ENCODE data around the gene EIF4ENIF1. TPM values are rescaled to one million over a fixed set of nuclear protein-coding genes. Genes with fewer than 3 reads are reported as not detected.

The EIF4ENIF1 gene
- total RNA-seq, 1 experiment from 2014 or later: 36.3 TPM

DNA sequence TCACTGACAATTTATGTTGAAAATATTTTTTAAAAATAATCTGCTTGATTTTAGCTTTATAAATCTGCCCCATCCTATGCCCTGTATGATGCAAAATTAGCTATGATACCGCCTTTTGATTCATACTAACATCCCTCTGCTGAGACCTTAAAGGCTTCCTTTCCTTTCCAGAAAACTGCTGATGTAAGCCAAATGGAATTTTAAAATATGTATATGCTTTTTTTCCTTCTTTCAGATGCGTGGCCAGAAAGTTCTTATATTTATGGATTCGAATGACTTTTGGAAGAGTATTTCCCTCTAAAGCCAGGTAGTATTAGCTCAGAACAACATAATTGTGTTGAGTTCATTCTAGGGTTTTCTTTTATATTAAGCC is 41.2 kb upstream of the EIF4ENIF1 start:
- no peak overlapping the region for H3K56ac ChIP-seq (ENCODE audit: insufficient read length, low read depth, low read length)
- no peak overlapping the region for H3K4ac ChIP-seq (ENCODE audit: low read depth, low read length)
- H3T11ph ChIP-seq (ENCODE audit: low read length): no peak overlapping the region
- H2BK5ac ChIP-seq (ENCODE audit: insufficient read length, low read length): no peak overlapping the region
- H3K4me1 Mint-ChIP-seq: no peaks in the 10 kb centered on the region
- H3K27me3 ChIP-seq (ENCODE audit: insufficient read depth, low read length): no peaks in the 10 kb centered on the region
- H2AK5ac ChIP-seq (ENCODE audit: insufficient read length, low read length): no peak overlapping the region
- DNase-seq: no peak
- WGBS (ENCODE audit: extremely low coverage, insufficient read length, low lambda C conversion rate): no CpG with 5 or more reads among the region's 3 CpGs
- H4K5ac ChIP-seq (ENCODE audit: insufficient read length, low read depth, low read length): no peak overlapping the region
- no peak overlapping the region for H2BK20ac ChIP-seq (ENCODE audit: low read depth, low read length, poor library complexity, severe bottlenecking)
- no peak overlapping the region for H2AFZ ChIP-seq (ENCODE audit: low read length)
- no peak overlapping the region for H2BK15ac ChIP-seq (ENCODE audit: low read depth, low read length)
- H4K8ac ChIP-seq (replicated peaks; ENCODE audit: insufficient read length, low read depth, low read length): no peak overlapping the region
- no peak overlapping the region for H3K18ac ChIP-seq (ENCODE audit: insufficient read length, low read depth, low read length)
- no peaks in the 10 kb centered on the region for H3K79me1 ChIP-seq (ENCODE audit: insufficient read depth, low read depth, low read length, poor library complexity, severe bottlenecking)
- no peak overlapping the region for H3K23ac ChIP-seq (ENCODE audit: insufficient read length, low read depth, low read length)
- H3K14ac ChIP-seq (ENCODE audit: insufficient read depth, low read length): no peak overlapping the region
- no peak overlapping the region for H3K27ac Mint-ChIP-seq
- no peak overlapping the region for H3K4me3 Mint-ChIP-seq
- H3K9me3 Mint-ChIP-seq: no peaks in the 10 kb centered on the region; a peak in 1 of 5 replicates
- TF ChIP-seq, protein P1, sequence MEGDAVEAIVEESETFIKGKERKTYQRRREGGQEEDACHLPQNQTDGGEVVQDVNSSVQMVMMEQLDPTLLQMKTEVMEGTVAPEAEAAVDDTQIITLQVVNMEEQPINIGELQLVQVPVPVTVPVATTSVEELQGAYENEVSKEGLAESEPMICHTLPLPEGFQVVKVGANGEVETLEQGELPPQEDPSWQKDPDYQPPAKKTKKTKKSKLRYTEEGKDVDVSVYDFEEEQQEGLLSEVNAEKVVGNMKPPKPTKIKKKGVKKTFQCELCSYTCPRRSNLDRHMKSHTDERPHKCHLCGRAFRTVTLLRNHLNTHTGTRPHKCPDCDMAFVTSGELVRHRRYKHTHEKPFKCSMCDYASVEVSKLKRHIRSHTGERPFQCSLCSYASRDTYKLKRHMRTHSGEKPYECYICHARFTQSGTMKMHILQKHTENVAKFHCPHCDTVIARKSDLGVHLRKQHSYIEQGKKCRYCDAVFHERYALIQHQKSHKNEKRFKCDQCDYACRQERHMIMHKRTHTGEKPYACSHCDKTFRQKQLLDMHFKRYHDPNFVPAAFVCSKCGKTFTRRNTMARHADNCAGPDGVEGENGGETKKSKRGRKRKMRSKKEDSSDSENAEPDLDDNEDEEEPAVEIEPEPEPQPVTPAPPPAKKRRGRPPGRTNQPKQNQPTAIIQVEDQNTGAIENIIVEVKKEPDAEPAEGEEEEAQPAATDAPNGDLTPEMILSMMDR (conservative IDR thresholded peaks at IDR 0.05): no peak
- peaks cover 0 to 10% (median 0%) of the 10 kb centered on the region in 3 experiments; a peak in 5 of 7 replicates for H3K36me3 Mint-ChIP-seq (ENCODE audit: insufficient read depth in 1 of 3, low read depth in 3 of 3)
- H4K20me1 ChIP-seq (ENCODE audit: control insufficient read depth, insufficient read depth, insufficient read length): no peaks in the 10 kb centered on the region
- H3K27me3 Mint-ChIP-seq (ENCODE audit: low read depth): no peaks in the 10 kb centered on the region
- no peaks in the 10 kb centered on the region for H3K9me3 ChIP-seq (ENCODE audit: control insufficient read depth, low read depth, low read length)
- H3K4me1 ChIP-seq (ENCODE audit: insufficient read depth, low read length): no peaks in the 10 kb centered on the region
- H3K79me2 ChIP-seq (ENCODE audit: insufficient read depth, low read length): no peaks in the 10 kb centered on the region
- no peak overlapping the region for H3K4me2 ChIP-seq (ENCODE audit: insufficient read depth, insufficient read length, low read length)
- H3K23me2 ChIP-seq (ENCODE audit: insufficient read length, low read depth, low read length, poor library complexity, severe bottlenecking): no peaks in the 10 kb centered on the region
- no peak overlapping the region for H2BK12ac ChIP-seq (ENCODE audit: insufficient read length, low read depth, low read length)
- no peak overlapping the region for H4K91ac ChIP-seq (ENCODE audit: insufficient read length, low read depth, low read length)
- no peak overlapping the region for H2BK120ac ChIP-seq (ENCODE audit: low read depth, low read length, poor library complexity, severe bottlenecking)
- H3K27ac ChIP-seq (ENCODE audit: insufficient read length, low read depth, low read length): no peak overlapping the region
- no peak overlapping the region for H3K9ac ChIP-seq (ENCODE audit: extremely low read depth, insufficient read length, low read length)

Measured in H9 (cell line).